Muscle of arm (tissue), 12 donors: Measurements from ENCODE around the gene LMF2. TPM values are rescaled to one million over a fixed set of nuclear protein-coding genes. Genes with fewer than 3 reads are reported as not detected.

Source experiments
- DNase-seq: peaks from one replicate; pipeline ENCODE4 v3.0.0-alpha.2; 2013
- polyA plus RNA-seq, 12 donors: library from polyadenylated mRNA; unstranded; fragments of 120-200 nt; gene quantifications; one replicate each; pipeline ENCODE4 v1.2.1, GENCODE V29; 2013; ENCODE audit not compliant: insufficient read length in 12 of 12

The LMF2 gene
- polyA plus RNA-seq, 12 donors = 26.3 to 67.1 (median 33.1) TPM; not detected in 1

DNA sequence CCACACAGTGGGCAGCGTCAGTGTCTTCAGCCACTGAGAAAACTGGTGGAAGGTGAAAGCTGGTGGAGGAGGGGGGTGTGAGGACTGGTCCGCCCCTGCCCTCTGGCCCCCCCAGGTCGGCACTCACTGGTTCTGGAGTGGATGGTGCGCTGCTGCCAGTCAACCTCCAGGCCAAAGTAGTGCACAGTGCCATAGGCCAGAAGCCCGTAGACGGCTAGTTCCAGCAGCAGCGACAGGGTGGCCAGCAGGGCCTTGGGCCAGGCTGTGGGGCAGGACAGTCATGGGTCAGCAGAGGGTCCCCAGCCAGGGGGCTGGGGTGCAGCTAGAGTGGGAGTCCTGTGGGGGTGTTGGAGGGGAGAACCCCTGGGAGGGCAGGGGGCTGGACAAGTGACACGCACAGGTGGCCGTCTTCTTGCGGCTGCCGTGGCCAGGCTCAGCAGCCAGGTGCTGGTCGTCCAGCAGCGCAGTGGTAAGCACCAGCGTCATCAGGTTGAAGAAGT, 2.2 kb downstream of the LMF2 start:
- no peak for DNase-seq

DNA sequence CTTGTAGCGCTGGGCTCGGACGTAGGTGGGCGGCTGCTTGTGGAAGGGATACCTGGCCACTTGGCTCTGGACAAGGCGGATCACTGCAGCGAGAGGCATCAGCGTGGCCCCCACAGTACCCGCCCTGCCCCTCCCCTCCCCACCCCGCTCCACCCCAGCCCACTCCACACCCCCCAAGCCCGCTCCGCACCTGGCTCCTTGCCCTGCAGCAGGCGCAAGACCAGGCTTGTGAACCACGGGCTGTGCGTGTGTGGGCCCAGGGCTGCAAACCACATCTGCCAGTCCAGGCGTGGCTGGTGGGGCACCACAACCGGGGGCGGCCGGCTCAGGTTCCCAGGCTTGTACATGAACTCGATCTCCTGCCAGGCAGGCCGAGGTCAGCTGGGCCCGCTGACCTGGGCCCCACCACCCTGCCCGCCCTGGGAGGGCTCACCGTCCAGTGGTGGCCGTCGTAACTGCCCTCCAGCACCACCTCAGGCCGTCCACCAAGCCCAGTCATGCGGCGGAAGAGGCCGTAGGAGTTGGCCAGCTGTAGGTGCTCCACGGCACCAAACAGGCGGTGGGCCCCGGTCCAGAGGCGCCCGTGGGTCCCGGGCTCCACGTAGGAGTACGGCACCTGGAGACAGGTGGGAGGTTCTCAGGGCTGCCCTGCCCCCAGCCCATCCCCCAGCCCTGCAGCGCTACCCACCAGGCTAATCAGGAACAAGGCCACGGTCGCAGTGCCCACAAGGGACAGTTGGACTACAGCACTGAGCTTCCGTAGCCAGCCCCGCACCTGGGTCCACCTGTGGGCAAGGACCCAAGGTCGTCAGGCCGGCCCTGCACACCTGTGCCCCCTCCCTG, 2.9 kb downstream of the LMF2 start:
- DNase-seq = no peak

DNA sequence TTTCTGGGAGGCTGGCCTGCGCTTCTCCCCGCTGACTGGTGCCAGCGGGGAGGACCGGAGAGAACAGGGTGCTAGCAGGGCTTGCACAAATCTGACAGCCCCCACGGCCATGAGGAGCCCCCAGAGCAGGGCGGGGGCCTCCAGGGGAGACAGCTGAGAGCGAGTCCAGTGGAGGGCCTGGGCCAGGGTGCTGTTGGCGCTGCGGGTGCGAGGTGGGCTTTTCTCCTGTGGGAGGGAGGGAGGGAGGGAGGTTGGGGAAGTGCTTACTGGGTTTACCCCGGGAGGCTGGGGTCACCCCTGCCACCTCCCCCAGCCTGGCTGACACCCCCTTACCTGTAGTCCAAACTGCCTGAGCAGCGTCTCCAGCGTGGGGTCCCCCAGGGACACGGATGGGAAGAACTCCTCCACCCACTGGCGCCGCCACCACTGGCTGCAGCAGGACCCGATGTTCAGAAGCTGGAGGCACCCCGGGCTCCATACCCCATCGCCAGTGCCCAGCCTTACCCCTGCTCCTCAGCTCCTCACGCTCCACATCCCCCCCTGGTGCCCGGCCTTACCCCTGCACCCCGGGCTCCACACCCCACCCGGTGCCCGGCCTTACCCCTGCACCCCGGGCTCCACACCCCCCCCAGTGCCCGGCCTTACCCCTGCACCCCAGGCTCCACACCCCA, 3.9 kb downstream of the LMF2 start:
- no peak for DNase-seq

DNA sequence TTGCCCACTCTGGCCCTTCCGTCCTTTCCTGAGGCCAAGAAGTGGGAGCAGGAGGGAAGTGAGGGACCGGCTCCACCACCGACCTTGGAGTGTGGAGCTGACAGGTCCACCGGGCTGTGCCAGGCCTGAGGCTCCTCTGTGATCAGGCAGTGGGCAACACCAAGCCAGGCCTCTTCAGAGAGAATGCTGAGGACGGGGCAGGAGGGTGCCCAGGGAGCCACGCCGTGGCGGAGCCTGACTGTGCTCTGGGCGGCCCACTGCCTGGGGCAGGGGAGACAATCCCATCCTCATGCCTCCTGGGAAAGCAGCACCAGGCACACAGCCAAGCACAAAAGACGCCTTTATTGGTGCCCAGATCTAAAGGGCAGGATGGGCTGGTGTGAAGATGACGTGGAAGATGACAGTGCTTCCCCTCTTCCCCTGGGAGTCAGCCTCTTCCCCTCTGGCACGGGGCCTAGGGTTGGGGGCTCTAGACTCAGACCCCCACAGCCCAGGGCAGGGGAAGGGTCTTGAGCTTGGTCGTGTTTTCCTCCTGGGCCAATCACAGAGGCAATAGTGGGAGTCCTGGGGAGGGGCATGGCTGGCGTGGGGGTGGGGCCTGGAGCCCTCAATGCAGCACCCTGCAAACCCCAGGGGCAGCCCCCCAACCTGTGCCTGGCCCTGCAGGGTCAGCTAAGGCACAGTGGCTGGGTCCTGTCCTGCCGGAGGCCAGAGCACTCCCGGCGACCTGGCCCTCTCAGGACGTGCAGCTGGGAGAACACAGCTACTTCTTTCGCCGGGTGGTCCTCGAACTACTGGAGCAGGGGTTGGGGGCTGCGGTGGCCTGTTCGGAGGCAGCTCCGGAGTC, 4.7 kb downstream of the LMF2 start:
- DNase-seq = no peak

DNA sequence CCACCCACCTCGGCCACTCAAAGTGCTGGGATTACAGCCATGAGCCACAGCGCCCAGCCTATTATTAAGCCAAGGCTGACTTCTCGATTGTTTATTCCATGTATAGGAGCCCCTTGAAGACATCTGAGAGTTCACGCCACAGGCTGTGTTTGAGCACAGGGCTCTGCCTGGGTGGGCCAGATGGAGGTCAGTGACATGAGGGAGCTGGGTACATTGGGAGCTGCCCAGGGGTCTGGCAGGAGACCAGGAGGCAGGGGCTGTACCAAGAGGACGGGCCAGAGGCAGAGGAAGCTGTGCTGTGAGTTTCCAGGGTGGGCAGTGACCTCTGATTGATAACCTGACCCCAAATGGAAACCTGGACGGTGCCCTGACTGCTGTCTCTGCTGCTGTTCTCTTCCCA, 5.4 kb downstream of the LMF2 start:
- no peak for DNase-seq

DNA sequence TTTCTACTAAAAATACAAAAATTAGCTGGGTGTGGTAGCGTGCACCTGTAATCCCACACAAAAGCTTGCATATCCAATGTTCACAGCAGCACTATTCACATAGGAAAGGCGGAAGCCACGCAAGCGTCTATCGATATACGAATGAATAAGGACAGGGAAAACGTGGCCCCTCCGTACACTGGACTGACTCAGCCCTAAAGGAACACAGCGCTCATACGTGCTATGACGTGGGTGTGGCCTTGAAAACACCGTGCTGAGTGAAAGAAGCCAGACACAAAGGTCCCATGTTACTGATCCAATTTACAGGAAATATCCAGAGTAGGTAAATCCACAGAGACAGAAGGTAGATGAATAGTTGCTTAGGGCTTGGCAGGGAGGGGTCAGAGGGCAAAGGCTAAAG, 7.0 kb downstream of the LMF2 start:
- DNase-seq = no peak

DNA sequence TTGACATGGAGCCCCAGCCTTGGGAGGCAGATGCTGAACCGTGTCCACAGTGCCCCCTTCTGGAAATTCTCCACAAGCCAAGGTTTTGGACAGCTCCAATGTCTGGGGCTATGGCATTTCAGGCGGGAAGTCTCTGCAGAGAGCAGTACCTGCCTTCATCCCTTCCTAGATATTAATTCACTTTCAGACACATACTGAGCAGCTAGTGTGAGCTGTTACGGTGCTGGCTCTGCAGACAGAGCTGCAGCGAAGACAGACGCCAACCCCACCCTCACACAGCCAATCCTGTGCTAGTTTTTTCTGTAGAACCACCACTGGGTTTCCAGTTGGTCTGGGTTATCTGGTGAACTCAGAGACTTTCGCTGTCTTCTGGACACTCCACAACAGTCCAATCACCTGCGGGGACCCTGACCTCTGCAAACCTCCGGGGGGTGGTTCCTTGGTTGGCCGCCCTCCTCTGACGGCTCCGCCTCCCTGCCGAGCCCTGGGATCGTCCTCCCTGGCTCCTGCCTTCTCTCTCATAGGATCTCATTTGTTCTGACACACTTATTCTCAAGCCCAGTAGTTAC, 9.1 kb downstream of the LMF2 start:
- peak; percentile 35 for DNase-seq

DNA sequence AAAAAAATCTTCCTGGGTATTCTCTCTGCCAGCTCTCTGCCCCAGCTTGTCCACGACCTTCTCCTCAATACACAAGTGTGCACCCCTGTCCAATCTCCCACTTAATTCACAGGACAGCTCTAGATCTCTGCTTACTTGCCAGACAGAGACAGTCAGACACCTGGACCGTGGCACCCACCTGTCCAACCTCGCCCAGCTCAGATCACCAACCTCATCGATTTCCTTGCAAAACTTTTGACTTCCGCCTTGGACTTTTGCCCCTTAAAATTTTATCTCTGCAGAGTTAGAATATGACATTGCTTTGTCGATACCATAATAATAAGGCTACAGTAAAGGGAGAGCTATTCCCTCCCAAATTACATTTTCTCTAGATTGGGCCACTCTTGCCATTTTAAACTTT, 10.4 kb downstream of the LMF2 start:
- no peak for DNase-seq

DNA sequence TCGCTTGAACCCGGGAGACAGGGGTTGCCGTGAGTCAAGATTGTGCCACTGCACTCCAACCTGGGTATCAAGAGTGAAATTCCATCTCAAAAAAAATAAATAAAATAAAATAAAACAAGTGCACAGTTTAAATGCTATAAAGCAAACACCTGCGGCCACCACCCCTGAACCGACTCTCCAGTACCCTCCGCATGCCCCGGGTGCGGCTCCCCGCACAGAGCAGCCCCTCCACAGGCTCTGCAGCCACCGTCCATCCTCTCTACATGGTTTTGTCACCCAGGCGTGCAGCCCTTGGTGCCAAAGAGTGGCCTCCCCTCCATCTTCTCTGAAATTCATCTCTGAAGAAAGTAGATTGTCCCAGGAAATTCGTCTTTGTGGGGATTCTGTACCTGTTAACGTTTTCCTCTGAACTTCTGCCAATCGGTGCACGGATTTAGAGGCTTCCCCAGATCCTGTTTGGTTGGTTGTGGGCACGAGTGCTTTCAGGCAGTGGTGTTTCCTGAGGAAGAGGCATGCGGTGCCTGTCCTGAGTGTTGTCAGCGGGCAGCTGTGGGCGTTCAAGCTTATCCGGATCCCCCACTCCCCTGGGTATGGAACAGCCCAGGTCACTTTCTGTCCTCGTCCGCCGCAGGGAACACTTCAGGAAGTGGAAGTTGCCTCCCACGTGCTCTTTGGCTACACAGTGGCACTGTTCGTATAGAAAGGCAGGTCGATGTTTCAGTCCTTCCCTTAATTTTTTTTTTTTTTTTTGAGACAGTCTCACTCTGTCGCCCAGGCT, 16.8 kb downstream of the LMF2 start:
- no peak for DNase-seq

DNA sequence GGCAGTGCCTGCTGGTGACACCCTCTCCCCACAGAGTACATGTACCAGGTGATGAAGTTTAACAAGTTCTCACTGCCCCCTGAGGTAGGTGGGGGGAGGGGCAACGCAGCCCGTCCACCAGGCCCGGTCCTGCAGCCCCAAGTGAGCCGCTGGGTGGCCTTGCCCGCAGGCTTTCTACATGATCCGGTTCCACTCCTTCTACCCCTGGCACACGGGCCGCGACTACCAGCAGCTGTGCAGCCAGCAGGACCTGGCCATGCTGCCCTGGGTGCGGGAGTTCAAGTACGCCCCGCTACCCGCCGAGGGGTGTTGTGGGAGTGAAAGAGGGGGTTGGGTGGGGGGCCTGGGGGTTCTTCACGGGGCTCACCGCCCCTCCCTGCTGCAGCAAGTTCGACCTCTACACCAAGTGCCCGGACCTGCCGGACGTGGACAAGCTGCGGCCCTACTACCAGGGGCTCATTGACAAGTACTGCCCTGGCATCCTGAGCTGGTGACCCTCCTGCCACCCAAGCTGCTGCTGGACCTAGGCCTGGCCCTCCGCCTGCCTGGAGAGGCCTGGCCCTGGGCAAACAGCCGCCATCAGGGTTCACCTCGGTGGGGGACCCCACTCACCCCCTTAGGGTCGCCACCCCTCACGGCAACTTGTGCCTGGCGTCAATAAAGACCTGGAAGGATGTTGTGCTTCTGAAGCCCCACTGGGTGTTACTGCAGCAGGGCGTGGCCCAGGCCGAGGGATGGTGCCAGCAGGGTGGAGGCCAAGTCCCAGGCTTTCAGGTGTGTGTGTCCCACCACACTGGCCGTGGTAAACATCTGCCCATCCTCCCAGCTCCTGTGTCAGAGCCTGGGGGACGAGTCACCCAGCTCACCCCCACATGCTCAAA, 17.9 kb downstream of the LMF2 start:
- no peak for DNase-seq

DNA sequence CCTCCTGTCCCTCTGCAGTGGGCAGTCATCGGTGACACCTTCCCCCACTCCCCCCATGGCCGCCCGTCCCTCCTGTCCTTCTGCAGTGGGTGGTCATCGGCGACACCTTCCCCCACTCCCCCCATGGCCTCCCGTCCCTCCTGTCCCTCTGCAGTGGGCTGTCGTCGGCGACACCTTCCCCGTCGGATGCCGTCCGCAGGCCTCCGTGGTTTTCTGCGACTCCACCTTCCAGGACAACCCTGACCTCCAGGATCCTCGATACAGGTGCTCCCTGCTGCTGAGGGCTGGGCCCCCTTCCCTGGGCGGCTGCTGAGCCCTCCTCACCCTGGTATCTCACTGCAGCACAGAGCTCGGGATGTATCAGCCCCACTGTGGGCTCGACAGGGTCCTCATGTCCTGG, 18.6 kb downstream of the LMF2 start:
- DNase-seq = no peak

DNA sequence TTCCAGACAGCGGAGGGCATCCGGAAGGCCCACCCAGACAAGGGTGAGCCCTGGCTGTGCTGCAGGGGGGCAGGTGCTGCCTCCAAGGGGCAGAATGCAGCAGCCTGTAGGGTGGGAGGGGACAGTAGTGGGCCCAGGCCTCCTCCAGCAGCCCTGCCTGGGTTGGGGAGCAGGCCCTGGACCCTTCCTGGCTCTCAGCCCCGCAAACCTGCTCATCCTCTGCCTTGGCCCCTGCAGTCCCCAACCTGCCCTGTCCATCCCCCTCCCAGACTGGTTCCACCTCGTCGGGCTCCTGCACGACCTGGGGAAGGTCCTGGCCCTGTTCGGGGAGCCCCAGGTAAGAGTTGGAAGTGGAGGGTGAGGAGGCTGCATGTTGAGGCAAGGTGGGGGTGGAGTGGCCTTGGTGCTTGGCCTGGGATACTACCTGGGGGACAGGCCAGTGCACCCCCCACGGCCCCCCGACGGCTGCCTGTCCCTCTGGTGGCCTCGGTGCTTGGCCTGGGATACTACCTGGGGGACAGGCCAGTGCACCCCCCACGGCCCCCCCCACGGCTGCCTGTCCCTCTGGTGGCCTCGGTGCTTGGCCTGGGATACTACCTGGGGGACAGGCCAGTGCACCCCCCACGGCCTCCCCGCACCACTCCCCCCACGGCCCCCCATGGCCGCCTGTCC, 19.4 kb downstream of the LMF2 start:
- no peak for DNase-seq

DNA sequence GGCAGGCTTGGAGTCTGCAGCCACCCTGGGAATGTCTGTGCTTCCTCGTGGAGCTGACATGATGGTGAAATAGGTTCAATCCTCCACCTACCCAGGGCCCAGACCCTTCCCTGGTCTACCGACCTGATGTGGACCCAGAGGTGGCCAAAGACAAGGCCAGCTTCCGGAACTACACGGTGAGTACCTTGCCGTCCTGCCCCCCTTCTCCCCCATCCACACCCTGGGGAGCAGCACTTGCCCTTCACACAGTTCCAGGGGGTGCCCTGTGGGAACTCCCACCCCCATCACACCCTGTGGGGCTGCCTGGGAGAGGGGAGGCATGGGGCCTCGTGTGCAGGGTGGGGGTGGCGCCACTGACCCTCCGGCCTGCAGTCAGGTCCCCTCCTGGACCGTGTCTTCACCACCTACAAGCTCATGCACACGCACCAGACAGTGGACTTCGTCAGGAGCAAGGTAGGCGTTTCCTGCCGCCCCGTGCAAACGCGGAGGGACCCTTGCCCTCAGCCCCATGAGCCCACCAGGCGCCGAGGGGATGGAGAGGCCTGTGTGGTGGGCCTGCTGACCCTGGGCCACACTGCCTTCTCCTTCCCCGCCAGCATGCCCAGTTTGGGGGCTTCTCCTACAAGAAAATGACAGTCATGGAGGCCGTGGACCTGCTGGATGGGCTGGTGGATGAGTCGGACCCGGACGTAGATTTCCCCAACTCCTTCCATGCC, 20.1 kb downstream of the LMF2 start:
- no peak for DNase-seq

DNA sequence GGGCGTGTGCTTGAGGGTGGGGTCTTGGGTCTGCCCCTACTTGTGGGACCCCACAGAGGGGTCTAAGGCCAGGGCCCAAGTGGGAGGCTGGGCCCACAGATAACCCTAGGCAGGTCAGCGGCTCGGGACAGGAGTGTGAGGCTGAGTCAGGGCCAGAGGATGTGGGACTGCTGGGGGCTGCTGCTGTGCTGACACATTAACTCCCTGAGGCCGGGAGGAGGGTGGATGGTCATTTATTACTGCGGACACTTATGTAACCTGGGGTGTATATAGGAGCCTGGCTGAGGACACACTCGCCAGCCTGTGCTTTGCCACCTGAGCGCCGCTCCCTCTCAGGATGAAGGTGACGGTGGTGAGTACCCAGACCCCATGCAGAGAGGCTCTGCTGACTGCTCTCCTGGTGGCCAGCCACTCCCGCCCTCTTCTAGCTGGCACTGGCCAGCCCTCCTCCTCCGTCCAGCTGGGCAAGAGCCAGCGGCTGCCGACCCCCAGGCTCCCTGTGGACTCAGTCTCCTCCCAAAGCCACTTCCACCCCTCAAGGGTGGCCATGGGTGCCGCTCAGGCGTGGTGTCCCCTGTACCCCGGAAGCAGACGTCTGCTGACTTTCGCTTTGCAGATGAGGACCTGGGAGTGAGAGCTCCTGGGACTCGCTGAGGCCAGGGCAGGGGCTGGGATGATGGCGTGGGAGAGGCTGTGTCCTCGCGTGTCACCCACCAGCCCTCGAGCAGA, 20.8 kb downstream of the LMF2 start, which contains the start of gene MIOX:
MIOX (plus strand) TSS at position 299 of the 729 bp plus-strand sequence; CDS start at position 338, 39 bp downstream.
- DNase-seq = no peak

DNA sequence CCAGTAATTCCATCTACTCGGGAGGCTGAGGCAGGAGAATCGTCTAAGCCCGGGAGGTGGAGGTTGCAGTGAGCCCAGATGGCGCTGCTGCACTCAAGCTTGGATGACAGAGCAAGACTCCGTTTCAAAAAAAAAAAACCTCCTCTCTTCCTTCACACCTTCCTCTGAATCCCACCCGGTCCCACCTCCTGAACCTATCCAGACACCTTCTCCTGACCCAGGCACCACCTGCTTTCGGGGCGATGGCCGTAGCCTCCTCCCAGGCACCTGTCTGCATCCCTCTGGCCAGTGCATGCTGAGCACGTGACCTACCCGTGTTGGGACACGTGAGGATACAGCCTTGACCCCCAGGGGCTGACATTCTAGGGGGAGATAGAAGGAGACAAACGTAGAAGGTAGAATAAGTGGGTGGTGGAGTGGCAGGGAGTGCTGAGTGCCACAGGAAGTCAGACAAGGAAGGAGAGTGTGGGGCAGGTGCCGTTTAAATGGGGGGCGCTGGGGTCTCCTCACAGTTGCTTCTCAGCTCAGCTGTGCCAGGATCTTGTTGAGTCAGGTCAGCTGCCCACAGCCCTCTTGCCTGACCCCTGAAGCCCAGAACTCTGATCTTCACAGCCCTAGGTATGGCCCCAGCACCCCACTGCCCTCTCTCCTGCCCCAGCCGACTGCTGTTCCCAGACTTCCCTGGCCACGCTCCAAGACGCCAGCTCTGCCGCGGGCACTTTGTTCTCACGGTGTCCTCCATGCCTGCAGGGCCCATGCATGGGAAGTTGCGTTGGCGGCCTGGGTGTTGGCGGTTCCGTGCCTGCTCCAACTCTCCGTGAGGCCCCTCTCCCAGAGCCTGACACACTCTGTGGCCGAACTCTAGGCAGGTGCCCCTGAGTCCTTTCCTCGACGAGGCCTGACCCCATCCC, 22.0 kb downstream of the LMF2 start:
- no peak for DNase-seq

DNA sequence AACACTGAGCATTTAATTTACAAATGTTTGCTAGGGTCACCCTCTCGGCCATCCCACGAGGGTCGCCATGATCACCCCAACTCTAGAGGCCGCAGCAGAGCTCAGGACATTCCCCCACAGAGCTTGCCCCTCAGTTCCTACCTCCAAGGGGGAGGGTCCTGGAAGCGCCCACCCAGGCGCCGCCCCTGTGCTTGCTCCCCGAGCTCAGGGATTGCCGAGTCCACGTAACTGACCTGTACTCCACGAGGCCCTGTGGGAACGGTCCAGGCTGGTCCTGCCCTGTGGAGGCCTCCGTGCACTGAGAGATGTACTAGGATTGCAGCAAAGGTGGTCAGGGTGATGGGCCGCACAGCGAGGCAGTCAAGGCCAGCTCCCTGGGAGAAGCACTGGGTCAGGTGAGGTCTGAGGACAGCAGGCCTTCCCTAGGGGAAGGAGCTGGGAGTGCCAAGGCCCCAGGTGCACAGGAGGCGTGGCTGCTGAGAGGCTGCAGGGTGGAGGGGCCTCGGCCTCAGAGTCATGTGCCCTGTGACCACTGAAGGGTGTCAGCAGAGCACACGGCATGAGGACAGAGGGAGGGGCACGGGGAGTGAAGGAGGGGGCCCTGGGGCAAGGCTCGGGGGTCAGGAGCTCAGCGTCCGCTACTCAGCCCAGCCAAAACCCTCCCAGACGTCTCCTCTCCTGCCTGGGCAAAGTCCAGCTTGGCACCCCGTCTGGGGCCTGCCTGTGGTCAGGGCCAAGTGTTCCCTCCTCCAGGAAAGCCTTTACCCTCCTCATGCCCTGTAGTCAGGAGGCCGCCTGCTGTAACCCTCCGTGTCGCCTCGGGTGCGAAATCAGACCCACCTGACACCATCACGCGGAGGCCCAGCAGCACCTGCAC, 23.3 kb downstream of the LMF2 start:
- no peak for DNase-seq
